ENCODE data around the gene NACC2.

Gene NACC2

GRCh38 chr9:135958485-135958884 is 136.6 kb downstream of the NACC2 start:
- no peak for DNase-seq (ENCODE audit: low read depth)
- no peak overlapping the region for H3K4me3 ChIP-seq (ENCODE audit: low read length)
- no peak for TF ChIP-seq CTCF (IDR thresholded peaks at IDR 0.05; ENCODE audit: insufficient read depth, low read depth, low read length, missing control alignments)

DNA sequence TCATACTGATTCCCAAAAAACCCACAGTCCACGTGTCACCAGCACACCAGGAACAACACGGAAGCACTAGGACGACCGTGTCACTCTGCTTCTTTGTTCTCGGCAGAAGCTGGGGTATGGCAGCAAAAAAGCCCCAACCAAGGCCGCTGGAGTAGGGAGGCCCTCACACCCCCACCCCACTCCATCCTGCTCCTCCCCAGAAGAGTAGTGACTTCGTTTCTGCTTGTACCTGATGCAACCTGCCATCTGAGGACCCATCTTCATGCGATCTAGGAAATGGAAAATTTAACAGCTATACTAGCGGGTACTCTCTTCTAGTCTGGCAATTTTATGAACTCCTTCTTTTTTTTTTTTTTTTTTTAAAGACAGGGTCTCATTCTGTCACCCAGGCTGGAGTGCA is 137.7 kb downstream of the NACC2 start:
- no peak for TF ChIP-seq CTCF (IDR thresholded peaks at IDR 0.05; ENCODE audit: insufficient read depth, low read depth, low read length, missing control alignments)
- no peak for DNase-seq (ENCODE audit: low read depth)
- H3K4me3 ChIP-seq (ENCODE audit: low read length), result no peak overlapping the region

DNA sequence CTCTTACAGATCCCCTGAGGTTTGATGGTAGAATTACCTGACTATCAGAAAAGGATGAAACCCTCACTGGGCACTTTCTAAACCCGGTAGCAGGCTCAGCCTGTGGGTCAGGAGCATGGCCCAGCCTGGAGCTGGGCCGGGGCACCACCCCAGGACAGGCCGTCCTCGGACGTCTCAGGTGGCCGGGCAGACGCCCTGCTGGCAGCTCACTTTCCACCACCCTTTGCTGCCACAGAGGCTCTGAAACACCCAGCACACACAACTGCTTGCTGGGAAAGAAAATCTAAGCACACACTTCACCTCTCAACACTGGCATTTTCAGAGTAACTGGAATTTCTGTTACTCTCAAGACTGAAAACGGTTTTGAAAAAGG is 138.3 kb downstream of the NACC2 start:
- DNase-seq (ENCODE audit: low read depth), result no peak
- no peak overlapping the region for H3K4me3 ChIP-seq (ENCODE audit: low read length)
- TF ChIP-seq CTCF (IDR thresholded peaks at IDR 0.05; ENCODE audit: insufficient read depth, low read depth, low read length, missing control alignments), result no peak
